ENCODE data around the gene SFMBT2. TPM values are rescaled to one million over a fixed set of nuclear protein-coding genes. Genes with fewer than 3 reads are reported as not detected.
A peak's percentile ranks its signal among the peaks of the same experiment; 100 is the strongest.
"Not testable (repeated sequence)": the region's sequence is repeated elsewhere in the genome, so short reads cannot be mapped to it uniquely, and the experiment has no call there.

SFMBT2 gene
- total RNA-seq, 1 experiment from 2014 or later = 4.6 TPM

DNA sequence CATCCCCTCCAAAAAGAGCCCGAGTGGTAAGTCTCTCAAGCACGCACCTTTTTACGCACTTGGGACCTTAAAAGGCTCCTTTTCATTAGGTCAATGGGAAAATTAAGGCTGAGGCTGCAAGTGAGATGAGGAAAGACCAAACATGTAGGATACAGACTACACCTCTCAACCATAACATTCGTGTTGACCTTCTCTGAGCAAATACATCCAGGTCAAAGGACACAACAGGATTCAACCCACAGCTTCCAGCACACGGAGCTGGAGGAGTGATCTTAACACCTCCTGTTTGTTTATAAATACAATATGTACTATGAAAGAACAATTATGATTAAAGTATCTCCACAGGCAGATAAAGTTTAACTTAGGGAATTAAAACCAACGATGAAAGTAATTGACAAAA, 9.7 kb downstream of the SFMBT2 start:
- no peak for DNase-seq (ENCODE audit: low read depth)

DNA sequence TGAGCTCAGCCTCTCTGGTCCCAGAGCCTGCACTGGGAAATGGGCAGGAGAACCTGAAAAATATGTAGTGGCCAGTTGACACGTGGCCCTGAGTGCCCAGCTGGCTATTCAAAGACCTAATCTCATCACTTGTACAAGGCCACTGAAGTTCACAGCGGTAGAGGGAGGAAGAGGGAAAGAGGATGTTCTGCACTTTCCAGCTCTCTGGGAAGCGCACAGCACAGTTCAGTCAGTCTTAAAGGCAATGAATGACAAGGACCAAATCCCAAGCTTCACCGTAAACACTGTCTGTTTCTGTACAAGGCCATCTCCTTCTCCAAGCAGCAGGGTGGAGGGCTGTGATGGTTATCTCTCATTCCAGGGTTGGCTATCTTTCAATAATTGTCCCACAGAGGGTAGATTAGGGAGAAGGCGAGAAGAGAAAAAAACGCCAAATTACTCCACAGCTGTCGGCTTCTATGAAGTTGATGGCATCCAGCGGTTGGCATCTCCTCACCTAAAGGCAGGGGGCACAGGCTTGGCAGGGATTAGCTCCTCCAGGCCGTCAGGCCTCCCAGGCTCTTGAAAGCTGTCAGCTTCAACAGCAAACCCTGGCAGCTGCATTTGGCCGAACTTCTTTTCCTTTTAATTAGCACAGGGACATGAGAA, 10.6 kb downstream of the SFMBT2 start:
- no peak for DNase-seq (ENCODE audit: low read depth)

DNA sequence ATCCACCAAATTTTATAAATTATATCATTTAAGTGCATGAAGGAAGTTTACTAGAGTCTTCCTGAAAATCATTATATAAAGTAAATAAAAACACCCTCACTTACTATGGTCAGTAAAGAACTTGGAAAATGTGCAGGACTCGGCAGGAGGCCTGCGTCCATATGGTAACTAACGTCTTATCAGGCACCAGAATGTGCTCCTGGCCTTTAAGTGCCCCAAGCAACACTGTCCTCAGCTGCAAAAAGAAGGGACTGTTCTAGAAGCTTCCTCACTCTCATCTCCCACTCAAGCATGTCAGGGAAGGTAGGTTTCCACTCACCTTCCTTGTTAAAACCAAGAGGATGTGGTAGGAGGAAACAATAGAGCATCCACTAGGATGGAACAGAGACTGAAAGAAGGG, 11.3 kb downstream of the SFMBT2 start:
- no peak for DNase-seq (ENCODE audit: low read depth)

DNA sequence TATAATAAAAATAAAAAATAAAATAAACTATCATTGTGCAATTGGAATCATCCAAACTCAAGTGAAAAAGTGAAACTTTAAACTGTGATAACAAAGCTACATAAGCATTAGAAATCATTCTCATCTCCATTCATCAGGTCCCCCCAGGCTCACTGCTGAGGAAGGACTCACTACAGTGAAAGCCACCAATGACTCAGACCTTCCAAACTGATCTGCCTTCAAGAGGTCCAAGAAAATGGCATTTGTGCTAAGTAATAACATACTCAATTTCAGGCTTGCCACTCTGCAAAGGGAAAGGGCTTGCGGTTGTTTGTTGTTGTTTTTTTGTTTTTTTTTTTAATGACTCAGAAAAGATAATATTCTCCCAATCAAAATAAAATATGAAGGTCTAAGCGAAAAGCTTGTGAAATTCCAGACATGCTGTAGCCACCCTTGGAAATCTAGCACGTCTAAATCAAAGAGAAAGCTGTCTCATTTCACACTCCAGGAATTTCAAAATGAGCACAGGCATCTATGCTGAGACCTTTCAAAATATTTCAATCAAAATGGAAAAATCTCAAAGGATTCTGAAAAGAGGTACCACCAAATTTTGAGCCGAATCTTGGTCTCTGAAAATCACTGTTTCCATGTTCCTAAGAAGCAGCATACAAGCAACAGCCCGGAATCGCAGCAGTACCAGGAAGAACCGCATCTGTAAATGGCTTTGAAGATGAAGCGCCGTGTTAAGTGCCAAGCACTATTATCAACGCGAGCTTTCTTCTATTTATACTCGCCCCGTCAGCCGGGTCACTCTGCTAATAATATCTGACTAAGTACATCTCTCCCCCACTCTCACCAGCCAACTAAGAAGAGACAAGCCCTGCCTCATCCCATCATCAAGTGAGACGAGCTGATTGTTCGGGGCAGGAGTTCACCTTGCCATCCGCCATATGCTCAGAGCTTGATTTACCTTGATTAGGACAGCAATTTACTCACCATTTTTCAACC, 13.5 kb downstream of the SFMBT2 start:
- peak; percentile 73 for DNase-seq (ENCODE audit: low read depth)

DNA sequence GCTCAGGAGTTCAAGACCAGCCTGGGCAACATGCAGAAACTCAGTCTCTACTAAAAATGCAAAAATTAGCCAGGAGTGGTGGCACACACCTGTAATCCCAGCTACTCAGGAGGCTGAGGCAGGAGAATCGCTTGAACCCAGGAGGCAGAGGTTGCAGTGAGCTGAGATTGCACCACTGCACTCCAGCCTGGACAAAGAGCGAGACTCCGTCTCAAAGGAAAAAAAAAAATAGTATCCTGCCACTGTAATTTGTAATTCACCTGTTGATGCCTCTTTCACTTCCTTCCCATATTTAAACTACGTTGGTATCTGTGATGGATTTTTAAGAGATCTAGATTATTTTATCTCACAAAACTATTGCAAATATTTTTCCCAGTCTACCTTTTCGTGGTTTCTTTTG, 18.5 kb downstream of the SFMBT2 start:
- not testable (repeated sequence) for DNase-seq (ENCODE audit: low read depth)

DNA sequence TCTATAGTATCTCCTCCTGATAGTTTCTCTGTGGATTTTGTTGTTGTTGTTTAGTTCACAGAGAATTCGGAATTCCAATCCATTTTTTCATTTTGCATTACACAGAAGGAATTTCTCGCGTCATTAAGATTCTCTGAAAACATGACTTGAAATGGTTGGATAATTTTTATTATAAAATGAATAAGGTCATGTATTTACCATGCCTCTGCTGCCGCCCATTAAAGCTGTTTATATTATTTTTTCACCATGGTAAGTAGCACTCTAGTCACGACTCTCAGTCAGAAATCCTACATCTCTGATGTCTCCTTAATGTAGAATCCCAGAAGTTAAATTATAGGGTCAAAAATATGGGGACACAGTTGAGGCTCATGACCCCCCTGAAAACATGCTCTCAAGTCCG, 19.1 kb downstream of the SFMBT2 start:
- no peak for DNase-seq (ENCODE audit: low read depth)

DNA sequence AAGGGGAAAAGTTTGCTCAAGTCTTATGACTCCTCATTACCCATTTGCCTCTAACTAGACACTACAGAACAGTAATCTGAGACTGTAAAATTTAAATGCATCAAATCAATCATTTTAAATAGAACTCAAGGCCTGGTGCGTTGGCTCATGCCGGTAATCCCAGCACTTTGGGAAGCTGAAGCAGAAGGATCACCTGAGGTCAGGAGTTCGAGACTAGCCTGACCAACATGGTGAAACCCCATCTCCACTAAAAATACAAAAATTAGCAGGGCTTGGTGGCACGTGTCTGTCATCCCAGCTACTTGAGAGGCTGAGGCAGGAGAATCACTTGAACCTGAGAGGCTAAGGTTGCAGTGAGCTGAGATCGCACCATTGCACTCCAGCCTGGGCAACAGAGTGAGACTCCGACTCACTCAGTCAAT, 20.1 kb downstream of the SFMBT2 start:
- not testable (repeated sequence) for DNase-seq (ENCODE audit: low read depth)

DNA sequence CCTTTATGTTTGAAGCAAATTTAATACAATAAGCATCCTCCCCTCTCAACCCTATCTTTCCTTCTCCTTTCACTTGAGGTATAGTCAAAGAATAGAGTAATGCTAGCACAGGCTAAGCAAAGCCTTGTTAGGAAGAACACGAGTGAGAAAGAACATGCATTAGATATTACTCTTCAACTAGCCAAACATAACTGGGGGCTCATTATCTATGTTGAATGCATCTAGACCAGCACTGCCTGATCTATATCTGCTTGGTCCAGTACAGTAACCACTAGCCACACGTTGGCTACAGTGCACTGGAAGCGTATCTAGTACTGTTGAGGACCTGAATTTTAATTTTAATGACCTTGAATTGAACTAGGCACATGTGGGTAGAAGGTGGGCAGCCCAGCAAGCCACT, 21.0 kb downstream of the SFMBT2 start:
- no peak for DNase-seq (ENCODE audit: low read depth)

DNA sequence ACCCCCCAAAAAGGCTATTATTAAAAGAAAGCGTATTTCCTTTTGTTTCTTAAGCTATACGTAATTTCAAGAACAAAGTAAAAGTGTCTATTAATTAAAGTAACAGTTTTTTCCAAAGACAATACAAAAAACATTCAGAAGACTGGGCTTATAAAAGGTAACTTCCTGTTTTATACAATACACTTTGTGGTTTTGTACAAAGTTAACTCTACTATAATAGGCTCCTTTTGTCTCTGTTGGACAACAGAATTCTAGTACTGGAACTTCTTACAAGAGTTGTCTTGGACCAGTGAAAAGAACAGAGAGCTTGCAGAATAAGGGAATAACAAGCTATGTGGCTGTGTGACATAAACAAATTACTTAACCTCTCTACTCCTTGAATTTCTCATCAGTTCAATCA, 21.5 kb downstream of the SFMBT2 start:
- no peak for DNase-seq (ENCODE audit: low read depth)

DNA sequence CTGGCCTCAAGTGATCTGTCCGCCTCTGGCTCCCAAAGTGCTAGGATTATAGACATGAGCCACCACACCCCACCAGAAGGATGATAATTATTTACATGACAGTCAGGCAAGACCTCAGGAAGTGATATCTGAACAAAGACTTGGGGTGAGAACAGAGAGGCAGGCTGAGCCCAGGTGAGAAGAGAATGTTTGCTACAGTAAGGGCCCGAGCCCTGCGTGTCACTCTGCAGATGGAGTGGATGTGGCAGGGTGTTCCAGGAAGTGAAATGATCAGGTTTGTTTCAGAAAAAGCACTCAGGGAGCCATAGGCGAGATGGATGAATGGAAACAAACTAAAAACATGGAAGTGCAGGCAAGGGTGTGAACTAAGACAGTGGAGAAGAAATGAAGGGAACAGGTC, 22.2 kb downstream of the SFMBT2 start:
- DNase-seq (ENCODE audit: low read depth) = no peak

DNA sequence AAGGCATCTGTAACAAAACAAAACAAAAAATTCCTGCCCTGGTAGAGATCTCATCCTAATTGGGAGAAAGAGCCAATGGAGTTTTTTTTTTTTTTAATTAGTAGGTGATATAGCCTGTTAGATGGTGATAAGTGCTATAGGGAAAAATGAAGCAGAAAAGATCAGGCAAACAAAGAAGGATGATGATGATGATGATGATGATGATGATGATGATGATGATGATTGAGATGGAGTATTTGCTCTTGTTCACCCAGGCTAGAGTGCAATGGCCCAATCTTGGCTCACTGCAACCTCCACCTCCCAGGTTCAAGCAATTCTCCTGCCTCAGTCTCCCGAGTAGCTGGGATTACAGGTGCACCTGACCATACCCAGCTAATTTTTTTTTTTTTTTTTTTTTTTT, 22.7 kb downstream of the SFMBT2 start:
- not testable (repeated sequence) for DNase-seq (ENCODE audit: low read depth)

DNA sequence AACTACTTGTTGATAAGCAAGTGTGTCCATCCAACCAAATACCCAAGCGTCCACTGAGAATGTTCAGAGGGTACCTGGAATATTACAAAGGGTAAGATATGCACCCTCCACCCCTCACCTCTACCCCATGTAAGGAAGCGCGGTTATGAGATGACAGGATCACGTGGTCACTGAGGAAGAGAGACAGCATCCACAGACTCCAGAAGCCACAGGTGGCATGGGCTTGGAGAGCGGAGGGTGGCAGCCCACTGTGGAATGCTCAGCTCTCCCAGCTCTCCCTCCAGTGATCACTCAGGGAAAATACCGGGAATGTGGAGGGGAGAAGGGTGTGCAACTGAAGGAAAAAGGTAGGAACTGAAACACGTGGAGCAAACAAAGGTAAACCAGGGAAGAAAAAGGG, 25.7 kb downstream of the SFMBT2 start:
- DNase-seq (ENCODE audit: low read depth) = no peak

DNA sequence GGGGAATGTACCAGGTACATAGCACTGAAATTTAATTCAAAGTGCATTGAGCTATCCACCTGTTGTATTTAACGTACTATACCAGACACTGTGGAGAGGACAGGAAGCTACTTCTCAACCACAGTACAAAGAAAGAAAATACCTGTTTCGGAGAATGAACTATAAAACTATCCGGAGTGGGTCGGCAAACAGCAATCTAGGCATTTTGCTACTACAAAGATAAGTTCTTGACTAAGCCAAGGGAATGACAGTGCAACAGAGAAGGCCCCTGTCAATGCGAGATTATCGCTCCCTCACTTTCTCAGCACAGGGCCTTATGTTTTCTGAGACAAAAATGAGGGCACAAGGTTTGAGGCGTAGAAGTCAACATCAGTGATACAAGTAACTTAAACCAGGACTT, 27.4 kb downstream of the SFMBT2 start:
- no peak for DNase-seq (ENCODE audit: low read depth)

DNA sequence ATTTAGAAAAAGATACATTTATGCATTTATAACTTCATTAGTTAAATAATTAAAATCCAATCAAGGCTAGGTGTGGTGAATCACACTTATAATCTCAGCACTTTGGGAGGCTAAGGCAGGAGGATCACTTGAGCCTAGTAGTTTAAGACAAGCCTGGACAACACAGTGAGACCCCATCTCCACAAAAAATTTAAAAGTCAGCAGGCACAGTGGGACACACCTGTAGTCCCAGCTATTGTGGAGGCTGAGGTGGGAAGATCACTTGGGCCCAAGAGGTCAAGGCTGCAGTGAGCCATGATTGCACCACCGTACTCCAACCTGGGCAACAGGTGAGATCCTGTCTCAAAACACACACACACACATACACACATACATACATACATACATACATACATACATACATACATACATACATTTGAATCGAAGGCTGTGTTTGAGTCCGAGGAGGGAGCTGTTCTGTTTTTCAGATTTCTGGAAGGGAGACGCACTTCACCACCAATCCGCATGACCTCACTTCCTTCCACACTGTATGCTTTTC, 30.1 kb downstream of the SFMBT2 start:
- DNase-seq (ENCODE audit: low read depth) = no peak

DNA sequence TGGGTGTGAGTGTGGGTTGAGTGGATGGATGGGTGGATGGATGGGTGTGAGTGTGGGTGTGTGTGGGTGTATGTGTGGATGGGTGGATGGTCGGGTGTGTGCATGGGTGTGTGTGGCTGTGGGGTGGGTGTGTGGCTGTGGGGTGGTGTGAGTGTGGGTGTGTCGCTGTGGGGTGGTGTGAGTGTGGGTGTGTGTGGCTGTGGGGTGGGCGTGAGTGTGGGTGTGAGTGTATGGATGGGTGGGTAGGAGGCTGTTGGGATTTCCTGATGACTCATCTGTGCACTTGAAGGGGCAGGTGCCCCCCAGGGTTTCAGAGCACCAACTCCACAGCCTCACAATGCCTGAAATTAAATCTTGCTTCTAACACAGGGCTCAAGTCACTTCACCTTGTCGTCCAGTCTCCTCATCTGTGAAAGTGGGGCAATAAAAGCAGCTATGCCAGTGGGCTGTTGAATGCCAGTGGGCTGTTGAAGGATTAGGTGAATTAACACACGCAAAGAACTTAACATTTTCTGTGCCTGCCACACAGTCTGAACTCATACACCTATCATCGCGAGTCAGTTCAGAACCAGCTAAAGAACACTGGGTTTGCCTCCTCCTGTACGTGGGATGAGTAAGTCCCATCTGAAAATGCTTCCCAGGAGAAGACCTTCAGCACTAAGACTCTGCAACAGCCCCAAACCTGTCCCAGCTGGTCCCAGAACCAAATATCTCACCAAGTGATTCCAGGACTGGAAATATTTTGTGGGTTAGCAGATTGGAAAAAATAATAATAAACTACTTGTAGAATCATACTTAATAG, 32.0 kb downstream of the SFMBT2 start:
- DNase-seq (ENCODE audit: low read depth) = no peak

DNA sequence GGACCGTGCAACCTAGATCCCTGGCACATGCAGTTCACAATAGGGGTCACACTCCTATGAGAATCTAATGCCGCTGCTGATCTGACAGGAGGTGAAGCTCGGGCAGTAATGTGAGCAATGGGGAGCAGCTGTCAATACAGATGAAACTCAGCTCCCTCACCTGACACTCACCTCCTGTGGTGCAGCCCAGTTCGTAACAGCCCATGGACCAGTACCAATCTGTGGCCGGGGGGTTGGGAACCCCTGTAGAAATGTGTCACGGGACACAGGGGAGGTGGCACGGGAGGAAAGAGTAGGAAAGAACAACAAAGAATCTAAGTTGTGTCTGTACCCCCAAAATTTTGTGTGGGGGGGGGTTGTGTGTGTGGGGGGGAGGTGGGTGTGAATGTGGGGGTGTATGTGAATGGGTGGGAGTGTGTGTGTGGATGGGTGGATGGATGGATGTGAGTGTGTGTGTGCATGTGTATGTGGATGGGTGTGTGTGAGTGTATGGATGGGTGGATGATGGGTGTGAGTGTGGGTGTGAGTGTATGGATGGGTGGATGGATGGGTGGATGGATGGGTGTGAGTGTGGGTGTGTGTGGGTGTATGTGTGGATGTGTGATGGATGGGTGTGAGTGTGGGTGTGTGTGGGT, 33.1 kb downstream of the SFMBT2 start:
- DNase-seq (ENCODE audit: low read depth) = no peak

DNA sequence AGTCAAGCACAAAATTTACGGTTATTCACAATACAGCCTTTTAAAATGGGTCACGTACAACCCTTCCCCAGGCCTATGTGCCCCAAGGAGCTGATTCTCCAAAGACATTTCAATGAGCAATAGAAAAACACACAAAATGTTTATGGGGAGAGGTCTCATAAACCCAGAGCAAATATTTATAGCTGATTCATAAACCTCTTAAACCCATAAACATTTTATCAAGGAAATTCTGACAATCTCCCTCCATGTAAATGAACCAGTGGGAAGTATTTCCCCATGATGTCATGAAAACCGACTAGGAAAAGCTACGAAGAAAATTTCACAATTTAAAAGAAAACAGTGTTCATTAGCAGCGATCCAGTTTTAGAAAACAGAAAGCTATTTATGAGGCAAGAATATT, 36.0 kb downstream of the SFMBT2 start:
- peak; percentile 50 for DNase-seq (ENCODE audit: low read depth)

DNA sequence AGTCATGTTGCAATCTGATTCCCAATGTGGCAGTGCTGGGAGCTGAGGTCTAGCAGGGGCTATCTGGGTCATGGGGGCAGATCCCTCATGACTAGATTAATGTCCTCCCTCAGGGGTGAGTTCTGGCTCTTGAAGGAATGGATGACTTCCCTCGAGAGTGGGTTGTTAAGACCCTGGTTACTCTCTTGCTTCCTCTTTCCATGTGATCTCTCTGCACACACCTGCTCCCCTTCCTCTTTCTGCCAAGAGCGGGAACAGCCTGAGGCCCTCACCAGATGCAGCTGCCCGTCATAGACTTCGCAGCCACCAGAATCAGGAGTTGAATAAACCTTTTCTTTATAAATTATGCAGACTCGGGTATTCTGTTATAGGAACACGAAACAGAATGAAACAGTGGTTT, 37.8 kb downstream of the SFMBT2 start:
- DNase-seq (ENCODE audit: low read depth) = no peak

DNA sequence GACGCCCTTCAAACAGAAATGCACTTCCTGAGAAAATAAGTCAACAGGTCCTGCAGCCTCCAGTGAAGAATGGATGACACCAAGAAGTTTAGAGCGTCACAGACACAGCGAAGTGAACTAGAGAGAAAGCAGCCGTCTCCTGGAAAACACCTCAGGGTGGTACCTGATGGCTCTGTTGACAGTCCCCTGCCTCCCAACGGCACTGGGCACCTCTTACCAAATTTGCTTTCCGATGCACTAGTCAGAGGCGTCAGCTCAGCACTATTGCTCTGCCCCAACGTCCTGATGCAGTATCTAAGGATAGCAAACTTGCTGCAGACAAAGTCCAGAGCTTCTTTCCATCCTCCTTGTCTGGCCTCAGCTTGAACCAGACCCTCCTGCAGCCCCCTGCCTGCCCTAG, 38.3 kb downstream of the SFMBT2 start:
- no peak for DNase-seq (ENCODE audit: low read depth)

DNA sequence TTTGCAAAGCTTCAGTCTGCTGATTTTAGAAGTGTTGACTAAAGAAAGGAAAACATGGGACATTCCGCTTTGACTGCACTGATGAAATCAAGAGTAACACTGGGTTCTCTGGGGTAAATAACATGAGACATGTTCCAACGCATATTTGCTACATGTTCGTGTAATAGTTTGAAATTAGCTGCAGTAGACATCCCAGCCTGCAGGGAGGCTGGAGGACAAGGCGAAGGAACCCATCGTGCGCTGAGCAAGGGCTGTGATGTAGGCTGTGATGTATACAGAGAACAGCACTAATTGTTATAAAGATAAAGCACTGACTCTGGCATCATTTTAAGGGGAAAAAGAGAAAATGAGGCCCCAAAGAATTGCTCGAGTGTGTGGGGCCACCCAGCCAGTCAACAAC, 40.3 kb downstream of the SFMBT2 start:
- DNase-seq (ENCODE audit: low read depth) = no peak

DNA sequence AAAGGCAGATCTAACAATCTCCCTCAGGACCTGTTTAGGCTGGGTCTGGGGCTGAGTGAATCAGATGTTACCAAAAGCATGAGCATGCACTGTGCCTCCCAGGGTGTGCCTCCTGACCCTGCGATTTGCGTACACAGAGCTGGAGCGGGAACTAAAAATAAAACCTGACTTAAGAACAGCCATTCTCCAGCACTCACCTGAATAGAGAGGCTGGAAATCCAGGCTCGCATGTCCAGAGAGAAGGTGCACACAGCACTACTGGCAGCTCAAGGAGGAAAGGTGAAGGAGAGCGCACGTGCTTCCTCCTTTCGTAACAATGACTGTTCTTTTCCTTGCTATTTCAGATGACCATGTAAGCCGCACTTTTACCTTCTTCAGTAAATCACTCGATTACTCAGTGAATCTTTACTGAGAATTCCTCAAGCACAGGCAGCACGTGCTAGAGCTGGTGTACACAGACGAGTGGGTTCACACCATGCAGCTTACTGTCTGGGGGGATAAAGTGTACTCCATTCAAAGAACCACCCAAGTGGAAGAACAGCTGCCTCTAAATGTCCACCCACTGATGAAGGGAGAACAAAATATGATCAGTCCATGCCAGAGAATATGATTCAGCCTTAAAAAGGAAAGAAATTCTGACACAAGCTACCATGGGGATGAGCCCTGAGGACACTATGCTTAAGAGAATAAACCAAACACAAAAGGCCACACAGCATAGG, 45.6 kb downstream of the SFMBT2 start:
- no peak for DNase-seq (ENCODE audit: low read depth)

All from M059J (cell line).